ENCODE measurements around the gene MLANA.

DNA sequence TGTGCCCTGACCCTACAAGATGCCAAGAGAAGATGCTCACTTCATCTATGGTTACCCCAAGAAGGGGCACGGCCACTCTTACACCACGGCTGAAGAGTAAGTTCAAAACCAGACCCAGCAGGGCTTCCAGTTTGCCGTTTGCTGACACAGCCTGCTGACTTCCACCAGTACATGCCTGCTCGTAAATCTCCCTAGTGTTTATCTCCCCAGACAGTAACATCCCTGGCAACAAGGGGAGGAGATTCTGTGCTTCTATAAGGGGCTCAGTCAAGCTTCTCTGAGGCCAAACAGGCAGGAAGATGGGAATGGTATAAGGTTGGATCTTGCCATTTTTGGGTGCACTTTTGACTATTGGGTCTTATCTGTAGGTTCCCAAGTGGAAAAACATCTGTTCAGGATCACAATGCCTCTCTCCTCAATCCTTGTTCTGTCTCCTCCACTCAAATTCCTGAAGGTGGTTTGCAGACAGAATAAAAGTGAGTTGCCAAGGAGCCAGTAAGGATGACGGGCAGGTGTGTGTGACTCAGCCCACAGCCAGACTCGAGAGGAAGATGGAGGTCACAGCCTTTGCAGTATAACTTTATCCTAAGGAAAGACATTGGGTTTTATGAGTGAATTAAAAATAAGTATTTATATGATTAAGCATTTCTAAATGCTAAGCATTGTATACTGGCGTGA lies 1.9 kb downstream of the MLANA start:
- TF ChIP-seq POLR2A (IDR thresholded peaks at IDR 0.05; ENCODE audit: low read depth, low read length) (no peak), POLR2AphosphoS5 (IDR thresholded peaks at IDR 0.05; ENCODE audit: low read depth, low read length) (no peak), SPI1 (IDR thresholded peaks at IDR 0.05; ENCODE audit: low read depth, low read length) (no peak)

Measured in GM12891 (cell line).